Transverse colon (tissue), 4 donors: Measurements from ENCODE around the gene AMMECR1. TPM values are rescaled to one million over a fixed set of nuclear protein-coding genes. Genes with fewer than 3 reads are reported as not detected.

Source experiments
- DNase-seq: peaks from one replicate; pipeline ENCODE4 v3.0.0-alpha.2; 2019
- H3K27ac ChIP-seq, 4 donors: fragments of 200-600 bp; sonication (generic); 2 replicates each; pipeline ENCODE4 v1.5.1; 2016 to 2018; ENCODE audit warnings: inconsistent platforms in 4 of 4
- H3K27me3 ChIP-seq: fragments of 200-600 bp; sonication (generic); 2 replicates; pipeline ENCODE4 v1.5.1; 2017; ENCODE audit warnings: inconsistent platforms
- H3K36me3 ChIP-seq, 4 donors: fragments of 200-600 bp; sonication (generic); 2 replicates each; pipeline ENCODE4 v1.5.1; 2017 to 2019; ENCODE audit warnings: inconsistent platforms in 4 of 4
- H3K4me1 ChIP-seq, 4 donors: fragments of 200-600 bp; sonication (generic); 2 replicates each; pipeline ENCODE4 v1.5.1; 2017 to 2020; ENCODE audit warnings: inconsistent platforms in 4 of 4
- H3K4me3 ChIP-seq, 4 donors: fragments of 200-600 bp; sonication (generic); 1 replicate in 1 of 4; 2 replicates in 3 of 4; pipeline versions ENCODE4 v1.5.1 to v1.6.1; 2017 to 2019; ENCODE audit warnings: inconsistent platforms in 4 of 4
- H3K9me3 ChIP-seq, 2 donors: fragments of 200-600 bp; sonication (generic); 2 replicates each; pipeline ENCODE4 v1.5.1; 2017 to 2019; ENCODE audit warnings: inconsistent platforms in 2 of 2
- CTCF ChIP-seq, 5 experiments: fragments of 200-600 bp in 3 of 5; fragments of 450-650 bp in 2 of 5; sonication (generic) in 3 of 5; IDR thresholded peaks; 1 replicate in 2 of 5; 2 replicates in 3 of 5; pipeline ENCODE4 v1.5.1; 2016 to 2017; ENCODE audit warnings: antibody characterized with exemption in 5 of 5, inconsistent platforms in 3 of 5, mild to moderate bottlenecking in 2 of 5, moderate library complexity in 1 of 5
- EP300 ChIP-seq: sonication (generic); formaldehyde crosslinking; IDR thresholded peaks from one replicate; pipeline ENCODE4 v1.6.1; 2017; ENCODE audit warnings: antibody characterized with exemption, low read depth
- POLR2A ChIP-seq: fragments of 450-650 bp; IDR thresholded peaks from one replicate; pipeline ENCODE4 v1.6.1; 2016; ENCODE audit warnings: antibody characterized with exemption, mild to moderate bottlenecking, moderate library complexity
- POLR2AphosphoS5 ChIP-seq, 3 donors: sonication (generic); formaldehyde crosslinking; IDR thresholded peaks; one replicate each; pipeline ENCODE4 v1.6.1; 2016; ENCODE audit warnings: antibody characterized with exemption in 3 of 3
- WGBS, 2 donors: methylation state at CpG; one replicate each; pipeline ENCODE4 v1.1.5; 2018; ENCODE audit warnings: low coverage in 1 of 2; 5-methylcytosine and 5-hydroxymethylcytosine counted together
- in situ Hi-C, 4 donors: fragments of 200-750 bp; cut with MboI; loops; one replicate each; pipeline versions ENCODE4 v1.15.0 to v1.15.1; 2017; ENCODE audit warnings: low sequenced_read_pairs in 3 of 4, low pct_ligation_motif_present in 1 of 4, low pct_unique_long_range_greater_than_20kb in 1 of 4
- intact Hi-C: fragments of 100-400 bp; cut with DNase I; formaldehyde crosslinking; loops from one replicate; pipeline ENCODE4 v1.15.1; 2023; ENCODE audit warnings: low total_unique reads
- total RNA-seq, 4 donors: library from RNA; depleted of rRNA; stranded (reverse); fragments of >200 nt; gene quantifications; one replicate each; pipeline ENCODE4 v1.1.0, GENCODE V29; 2016

Gene AMMECR1
- total RNA-seq, 4 donors from 2014 or later: 2.6 to 15.3 (median 8.6) TPM

GRCh38 chrX:110178179-110178865 lies 139.6 kb downstream of the AMMECR1 start:
- TF ChIP-seq CTCF (IDR thresholded peaks at IDR 0.05) (no peak), POLR2AphosphoS5 (IDR thresholded peaks at IDR 0.05) (no peak), EP300 (no peak), POLR2A (no peak)
- Histone ChIP-seq H3K27ac (no peak overlapping the region), H3K4me3 (no peak overlapping the region), H3K9me3 (no peaks in the 10 kb centered on the region), H3K36me3 (no peaks in the 10 kb centered on the region), H3K4me1 (no peaks in the 10 kb centered on the region), H3K27me3 (no peaks in the 10 kb centered on the region)
- in situ Hi-C loops (no loop called here), intact Hi-C loops (no loop called here)
- no peak for DNase-seq
- 77% methylated on average over 5 of the region's 5 CpGs; no CpG with 5 or more reads in 1 of the 2 donors for WGBS, 2 donors

GRCh38 chrX:110175696-110176095 lies 142.2 kb downstream of the AMMECR1 start:
- intact Hi-C loops: no loop called here
- H3K36me3 ChIP-seq: no peaks in the 10 kb centered on the region
- in situ Hi-C loops: no loop called here
- no peaks in the 10 kb centered on the region for H3K27me3 ChIP-seq
- no peaks in the 10 kb centered on the region for H3K4me1 ChIP-seq
- H3K27ac ChIP-seq: no peak overlapping the region
- TF ChIP-seq CTCF (IDR thresholded peaks at IDR 0.05): no peak
- TF ChIP-seq POLR2AphosphoS5 (IDR thresholded peaks at IDR 0.05): no peak
- no peak for TF ChIP-seq EP300
- no peak for TF ChIP-seq POLR2A
- H3K4me3 ChIP-seq: no peak overlapping the region
- no peaks in the 10 kb centered on the region for H3K9me3 ChIP-seq
- no peak for DNase-seq
- WGBS, 2 donors: 67 to 100% methylated on average over 2 to 3 of the region's 3 CpGs

- WGBS, 2 donors: 74% methylated on average over 4 of the region's 4 CpGs; no CpG with 5 or more reads in 1 of the 2 donors
- H3K9me3 ChIP-seq: no peaks in the 10 kb centered on the region
- TF ChIP-seq CTCF (IDR thresholded peaks at IDR 0.05): no peak
- TF ChIP-seq EP300: no peak
- no peak for TF ChIP-seq POLR2A
- no peak for TF ChIP-seq POLR2AphosphoS5 (IDR thresholded peaks at IDR 0.05)
- no peaks in the 10 kb centered on the region for H3K36me3 ChIP-seq
- intact Hi-C loops: no loop called here
- DNase-seq: no peak
- no peaks in the 10 kb centered on the region for H3K4me1 ChIP-seq
- H3K27ac ChIP-seq: no peak overlapping the region
- in situ Hi-C loops: no loop called here
- H3K27me3 ChIP-seq: no peaks in the 10 kb centered on the region
- H3K4me3 ChIP-seq: no peak overlapping the region
Measured at GRCh38 chrX:110175146-110175545, 142.7 kb downstream of the AMMECR1 start.

- no peak for TF ChIP-seq EP300
- no peak for TF ChIP-seq POLR2A
- no peak for TF ChIP-seq CTCF (IDR thresholded peaks at IDR 0.05)
- in situ Hi-C loops: no loop called here
- WGBS, 2 donors: 86% methylated on average over 19 of the region's 19 CpGs; no CpG with 5 or more reads in 1 of the 2 donors
Measured at GRCh38 chrX:110173192-110174175, 144.4 kb downstream of the AMMECR1 start.

More at GRCh38 chrX:110173192-110174175, 144.4 kb downstream of the AMMECR1 start:
- no peaks in the 10 kb centered on the region for H3K4me1 ChIP-seq
- DNase-seq: no peak
- no peaks in the 10 kb centered on the region for H3K27me3 ChIP-seq
- no peak overlapping the region for H3K27ac ChIP-seq
- intact Hi-C loops: no loop called here
- no peak overlapping the region for H3K4me3 ChIP-seq
- no peaks in the 10 kb centered on the region for H3K9me3 ChIP-seq
- H3K36me3 ChIP-seq: no peaks in the 10 kb centered on the region
